H1 (cell line): Measurements from ENCODE around the gene MARCHF9. TPM values are rescaled to one million over a fixed set of nuclear protein-coding genes. Genes with fewer than 3 reads are reported as not detected.
A peak's percentile ranks its signal among the peaks of the same experiment; 100 is the strongest.

ENCODE experiments used
- CEBPB ChIP-seq: IDR thresholded peaks from 2 replicates; pipeline ENCODE4 v1.6.1; 2012; ENCODE audit warnings: low read depth, low read length
- PHF8 ChIP-seq: fragments of 200-600 bp; sonication (generic); conservative IDR thresholded peaks from 2 replicates; pipeline ENCODE4 v1.7.1; 2012; ENCODE audit warnings: low read depth, mild to moderate bottlenecking, inconsistent platforms, low read length, moderate library complexity
- RBBP5 ChIP-seq: IDR thresholded peaks from 2 replicates; pipeline ENCODE4 v1.7.1; 2012; ENCODE audit warnings: low read depth, mild to moderate bottlenecking, inconsistent platforms, low read length, moderate library complexity, borderline replicate concordance
- SRF ChIP-seq: IDR thresholded peaks from 2 replicates; pipeline ENCODE4 v1.6.1; 2011; ENCODE audit warnings: mild to moderate bottlenecking, low read depth, low read length, moderate library complexity
- TBP ChIP-seq: IDR thresholded peaks from 2 replicates; pipeline ENCODE4 v1.6.1; 2011; ENCODE audit warnings: low read depth, low read length, improper control_type of control experiment
- polyA plus RNA-seq, 7 experiments: library from polyadenylated mRNA; depleted of rRNA in 3 of 7; stranded (reverse) in 5 of 7; unstranded in 2 of 7; fragments of >200 nt in 5 of 7; fragments of 200-250 nt in 2 of 7; gene quantifications; 1 replicate in 5 of 7; 2 replicates in 1 of 7; 4 replicates in 1 of 7; pipeline versions ENCODE4 v1.2.1 to v1.2.3, GENCODE V29; 2011 to 2013; ENCODE audit warnings: missing spikeins in 2 of 7, mixed read lengths in 2 of 7
- total RNA-seq: library from RNA; stranded (reverse); fragmentation: NEBNext Ultra II Directional; extraction: Animal tissue kit (Norgen Biotek cat#: 25700); gene quantifications from 2 replicates; pipeline ENCODE4 v1.2.1, GENCODE V29; 2021

Gene MARCHF9
- total and polyA plus RNA-seq, 2 of the 8 experiments (the other 6 are each of a cell fraction or from before 2014, with no cell fraction given): 6.4 to 7.8 TPM

DNA sequence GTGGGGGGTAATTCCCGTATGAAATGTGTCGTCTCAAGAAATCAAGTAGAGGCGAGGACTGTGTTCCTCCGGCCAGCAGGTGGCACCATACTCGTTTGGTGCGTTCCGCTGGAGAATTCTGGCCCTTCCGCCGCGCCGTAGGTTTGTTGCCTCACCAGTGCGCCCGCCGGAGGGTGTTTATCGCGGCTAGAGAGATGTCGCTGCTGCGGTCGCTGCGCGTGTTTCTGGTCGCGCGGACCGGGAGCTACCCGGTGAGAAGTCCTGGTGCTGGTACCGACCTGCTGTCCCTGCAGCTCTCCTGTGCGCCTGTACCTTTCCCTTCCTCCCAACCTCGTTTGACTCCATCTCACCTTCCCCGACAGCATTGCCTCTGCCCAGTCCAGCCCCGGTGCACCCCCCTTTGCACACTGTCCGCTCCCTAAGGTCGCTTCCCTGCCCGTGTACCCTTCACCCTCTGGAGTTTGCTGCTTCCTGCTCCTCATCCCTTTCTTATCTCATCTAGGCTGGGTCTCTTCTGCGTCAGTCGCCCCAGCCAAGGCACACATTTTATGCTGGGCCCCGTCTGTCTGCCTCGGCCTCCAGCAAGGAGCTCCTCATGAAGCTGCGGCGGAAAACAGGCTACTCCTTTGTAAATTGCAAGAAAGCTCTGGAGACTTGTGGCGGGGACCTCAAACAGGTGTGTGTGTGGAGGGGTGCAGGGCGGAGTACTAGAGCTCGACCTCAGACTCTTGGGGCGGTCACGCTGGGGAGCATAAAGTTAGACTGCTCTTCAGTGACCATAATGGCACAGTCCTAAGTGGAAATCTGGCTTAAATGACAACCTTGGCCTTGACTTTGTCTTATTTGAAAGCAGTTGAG is 27.9 kb downstream of the MARCHF9 start, which contains the start of gene TSFM (continued):
- TF ChIP-seq PHF8 (peak; percentile 98), CEBPB (peak; percentile 94), SRF (0 out of 2 replicates have a peak, but pooled peaks have one; percentile 17), RBBP5 (peak; percentile 72; the same call in 1 of the 2 replicates), TBP (peak; percentile 88)
